HEK293 (cell line): ENCODE data around the gene NPRL2.

Source experiments
- GLIS1 ChIP-seq: fragments of 450-650 bp; formaldehyde crosslinking; IDR thresholded peaks from 2 replicates; pipeline ENCODE4 v1.5.1; 2016; ENCODE audit warnings: missing biosample characterization, missing genetic modification characterization
- IKZF3 ChIP-seq: fragments of 450-650 bp; IDR thresholded peaks from 2 replicates; pipeline ENCODE4 v1.5.0; 2018; ENCODE audit warnings: missing biosample characterization, mild to moderate bottlenecking, missing genetic modification characterization, moderate library complexity
- SP2 ChIP-seq: fragments of 450-650 bp; formaldehyde crosslinking; IDR thresholded peaks from 2 replicates; pipeline ENCODE4 v1.5.1; 2016; ENCODE audit warnings: missing biosample characterization, missing genetic modification characterization
- TCF7L2 ChIP-seq: IDR thresholded peaks from 2 replicates; pipeline ENCODE4 v1.6.1; 2011; ENCODE audit warnings: low read depth, mild to moderate bottlenecking, inconsistent platforms, low read length, moderate library complexity, borderline replicate concordance
- ZBTB48 ChIP-seq: fragments of 450-650 bp; formaldehyde crosslinking; IDR thresholded peaks from 2 replicates; pipeline ENCODE4 v1.5.1; 2016; ENCODE audit warnings: missing biosample characterization, missing genetic modification characterization
- ZNF10 ChIP-seq: fragments of 450-650 bp; formaldehyde crosslinking; IDR thresholded peaks from 2 replicates; pipeline ENCODE4 v1.5.1; 2017; ENCODE audit warnings: missing biosample characterization, missing genetic modification characterization
- ZNF112 ChIP-seq: fragments of 450-650 bp; formaldehyde crosslinking; IDR thresholded peaks from 2 replicates; pipeline ENCODE4 v1.5.0; 2017; ENCODE audit warnings: missing biosample characterization, missing genetic modification characterization
- ZNF121 ChIP-seq: fragments of 450-650 bp; formaldehyde crosslinking; IDR thresholded peaks from 2 replicates; pipeline ENCODE4 v1.5.1; 2016; ENCODE audit warnings: missing biosample characterization, missing genetic modification characterization
- ZNF133 ChIP-seq: fragments of 450-650 bp; formaldehyde crosslinking; IDR thresholded peaks from 2 replicates; pipeline ENCODE4 v1.5.1; 2016; ENCODE audit warnings: missing biosample characterization, missing genetic modification characterization
- ZNF155 ChIP-seq: fragments of 450-650 bp; formaldehyde crosslinking; IDR thresholded peaks from 2 replicates; pipeline ENCODE4 v1.5.1; 2016; ENCODE audit warnings: missing biosample characterization, missing genetic modification characterization
- ZNF175 ChIP-seq: fragments of 450-650 bp; formaldehyde crosslinking; IDR thresholded peaks from 2 replicates; pipeline ENCODE4 v1.5.1; 2016; ENCODE audit warnings: missing biosample characterization, missing genetic modification characterization
- ZNF2 ChIP-seq: fragments of 450-650 bp; formaldehyde crosslinking; IDR thresholded peaks from 2 replicates; pipeline ENCODE4 v1.5.1; 2016; ENCODE audit warnings: missing biosample characterization, missing genetic modification characterization
- ZNF211 ChIP-seq: fragments of 450-650 bp; formaldehyde crosslinking; IDR thresholded peaks from 2 replicates; pipeline ENCODE4 v1.5.1; 2016; ENCODE audit warnings: low read depth, missing biosample characterization, missing genetic modification characterization
- ZNF221 ChIP-seq: fragments of 450-650 bp; formaldehyde crosslinking; IDR thresholded peaks from 2 replicates; pipeline ENCODE4 v1.5.1; 2017; ENCODE audit warnings: missing biosample characterization, missing genetic modification characterization, borderline replicate concordance
- ZNF302 ChIP-seq: fragments of 450-650 bp; formaldehyde crosslinking; IDR thresholded peaks from 2 replicates; pipeline ENCODE4 v1.5.1; 2016; ENCODE audit warnings: missing biosample characterization, missing genetic modification characterization, low read depth
- ZNF366 ChIP-seq: fragments of 450-650 bp; formaldehyde crosslinking; conservative IDR thresholded peaks from 2 replicates; pipeline ENCODE4 v1.5.1; 2016; ENCODE audit warnings: missing biosample characterization, missing genetic modification characterization
- ZNF501 ChIP-seq: fragments of 450-650 bp; formaldehyde crosslinking; IDR thresholded peaks from 2 replicates; pipeline ENCODE4 v1.5.1; 2016; ENCODE audit warnings: missing biosample characterization, missing genetic modification characterization
- ZNF558 ChIP-seq: fragments of 450-650 bp; formaldehyde crosslinking; IDR thresholded peaks from 2 replicates; pipeline ENCODE4 v1.5.1; 2016; ENCODE audit warnings: missing biosample characterization, missing genetic modification characterization
- ZNF629 ChIP-seq: fragments of 450-650 bp; formaldehyde crosslinking; IDR thresholded peaks from 2 replicates; pipeline ENCODE4 v1.5.1; 2017; ENCODE audit warnings: missing biosample characterization, missing genetic modification characterization
- ZNF747 ChIP-seq: fragments of 450-650 bp; formaldehyde crosslinking; IDR thresholded peaks from 2 replicates; pipeline ENCODE4 v1.5.1; 2016; ENCODE audit warnings: missing biosample characterization, missing genetic modification characterization
- ZSCAN30 ChIP-seq: fragments of 450-650 bp; IDR thresholded peaks from 2 replicates; pipeline ENCODE4 v1.5.1; 2018; ENCODE audit warnings: missing biosample characterization, mild to moderate bottlenecking, missing genetic modification characterization, moderate library complexity
- TF ChIP-seq, protein P1 (sequence below): sonication (generic); formaldehyde crosslinking; IDR thresholded peaks from 2 replicates; pipeline ENCODE4 v1.8.1; 2022; ENCODE audit warnings: mild to moderate bottlenecking, moderate library complexity, missing genetic modification reagents
- TF ChIP-seq, protein P2 (sequence below): fragments of 450-650 bp; formaldehyde crosslinking; conservative IDR thresholded peaks from 2 replicates; pipeline ENCODE4 v1.5.1; 2016; ENCODE audit warnings: low read depth, missing biosample characterization, missing genetic modification characterization
- TF ChIP-seq, protein P3 (sequence below): fragments of 450-650 bp; formaldehyde crosslinking; IDR thresholded peaks from 2 replicates; pipeline ENCODE4 v1.5.1; 2016; ENCODE audit warnings: missing biosample characterization, missing genetic modification characterization
- TF ChIP-seq, protein P4 (sequence below): fragments of 450-650 bp; formaldehyde crosslinking; IDR thresholded peaks from 2 replicates; pipeline ENCODE4 v1.5.1; 2016; ENCODE audit warnings: missing biosample characterization, missing genetic modification characterization
- TF ChIP-seq, protein P5 (sequence below): fragments of 450-650 bp; formaldehyde crosslinking; IDR thresholded peaks from 2 replicates; pipeline ENCODE4 v1.5.1; 2016; ENCODE audit warnings: missing biosample characterization, missing genetic modification characterization
- TF ChIP-seq, protein P6 (sequence below): IDR thresholded peaks from 2 replicates; pipeline ENCODE4 v1.6.1; 2011; ENCODE audit warnings: mild to moderate bottlenecking, low read depth, low read length, borderline replicate concordance

Gene NPRL2

DNA sequence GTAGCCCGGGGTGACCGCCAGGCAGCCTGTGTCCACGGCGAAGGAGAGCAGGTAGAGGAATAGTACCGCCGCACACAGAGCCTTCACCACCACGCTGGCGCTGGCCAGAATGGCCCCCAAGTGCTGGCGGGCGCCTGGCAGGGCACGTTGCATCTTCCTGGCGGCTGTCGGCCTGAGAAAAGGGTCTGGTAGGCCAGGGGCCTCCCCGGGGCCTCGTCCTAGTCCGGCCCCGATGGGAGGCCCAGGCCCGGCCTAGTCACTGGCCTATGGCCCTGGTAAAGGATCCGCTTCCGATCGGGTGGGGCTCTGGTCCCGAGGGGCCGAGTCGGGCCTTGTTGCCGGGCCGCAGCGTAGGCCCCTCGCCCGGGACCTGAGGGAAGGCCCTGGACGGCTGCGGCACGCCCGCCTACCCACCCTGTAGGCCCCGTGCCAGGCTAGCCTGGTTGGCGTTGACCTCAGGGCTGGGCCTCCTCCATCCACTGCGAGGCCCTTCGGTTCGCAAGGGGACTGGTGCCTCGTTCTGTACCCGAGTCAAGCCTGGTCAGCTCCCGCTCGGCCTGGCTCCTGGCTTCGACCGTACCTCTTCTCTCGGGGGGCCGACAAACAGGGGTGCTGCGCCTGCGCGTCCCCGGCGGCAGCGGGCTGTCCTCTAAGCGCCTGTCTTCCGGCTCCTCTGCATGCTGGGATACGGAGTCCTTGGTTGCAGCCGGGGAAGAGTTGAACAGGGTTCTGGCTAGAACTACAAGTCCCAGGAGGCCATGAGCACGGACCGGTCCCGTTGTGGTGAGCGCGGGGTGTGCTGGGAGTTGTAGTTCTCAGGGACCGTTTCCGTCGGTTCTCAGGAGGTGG is 8.6 kb upstream of the NPRL2 start, which contains the start of gene TMEM115 (continued):
- TF ChIP-seq ZBTB48 (tag by site-specific recombination) (peak; percentile 39; the same call in 1 of the 2 replicates), ZNF175 (no peak), ZNF501 (peak; percentile 84), ZNF747 (tag by site-specific recombination) (no peak), ZNF221 (tag by site-specific recombination) (no peak), ZNF112 (no peak), ZNF629 (tag by site-specific recombination) (no peak), ZNF121 (tag by site-specific recombination) (no peak), ZNF211 (tag by site-specific recombination) (no peak), ZNF558 (tag by site-specific recombination) (no peak), ZNF2 (tag by site-specific recombination) (peak; percentile 61; the same call in 1 of the 2 replicates), ZSCAN30 (tag by site-specific recombination) (peak; percentile 87), ZNF155 (tag by site-specific recombination) (no peak), SP2 (peak; percentile 66), ZNF10 (no peak), TCF7L2 (no peak), IKZF3 (tag by site-specific recombination) (no peak), ZNF133 (tag by site-specific recombination) (no peak), GLIS1 (tag by site-specific recombination) (peak; percentile 34; the same call in 1 of the 2 replicates), ZNF302 (tag by site-specific recombination) (no peak), ZNF366 (no peak)
- TF ChIP-seq, protein P1, sequence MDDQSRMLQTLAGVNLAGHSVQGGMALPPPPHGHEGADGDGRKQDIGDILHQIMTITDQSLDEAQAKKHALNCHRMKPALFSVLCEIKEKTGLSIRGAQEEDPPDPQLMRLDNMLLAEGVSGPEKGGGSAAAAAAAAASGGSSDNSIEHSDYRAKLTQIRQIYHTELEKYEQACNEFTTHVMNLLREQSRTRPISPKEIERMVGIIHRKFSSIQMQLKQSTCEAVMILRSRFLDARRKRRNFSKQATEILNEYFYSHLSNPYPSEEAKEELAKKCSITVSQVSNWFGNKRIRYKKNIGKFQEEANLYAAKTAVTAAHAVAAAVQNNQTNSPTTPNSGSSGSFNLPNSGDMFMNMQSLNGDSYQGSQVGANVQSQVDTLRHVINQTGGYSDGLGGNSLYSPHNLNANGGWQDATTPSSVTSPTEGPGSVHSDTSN (CRISPR knock-in tag): no peak
- TF ChIP-seq, protein P2, sequence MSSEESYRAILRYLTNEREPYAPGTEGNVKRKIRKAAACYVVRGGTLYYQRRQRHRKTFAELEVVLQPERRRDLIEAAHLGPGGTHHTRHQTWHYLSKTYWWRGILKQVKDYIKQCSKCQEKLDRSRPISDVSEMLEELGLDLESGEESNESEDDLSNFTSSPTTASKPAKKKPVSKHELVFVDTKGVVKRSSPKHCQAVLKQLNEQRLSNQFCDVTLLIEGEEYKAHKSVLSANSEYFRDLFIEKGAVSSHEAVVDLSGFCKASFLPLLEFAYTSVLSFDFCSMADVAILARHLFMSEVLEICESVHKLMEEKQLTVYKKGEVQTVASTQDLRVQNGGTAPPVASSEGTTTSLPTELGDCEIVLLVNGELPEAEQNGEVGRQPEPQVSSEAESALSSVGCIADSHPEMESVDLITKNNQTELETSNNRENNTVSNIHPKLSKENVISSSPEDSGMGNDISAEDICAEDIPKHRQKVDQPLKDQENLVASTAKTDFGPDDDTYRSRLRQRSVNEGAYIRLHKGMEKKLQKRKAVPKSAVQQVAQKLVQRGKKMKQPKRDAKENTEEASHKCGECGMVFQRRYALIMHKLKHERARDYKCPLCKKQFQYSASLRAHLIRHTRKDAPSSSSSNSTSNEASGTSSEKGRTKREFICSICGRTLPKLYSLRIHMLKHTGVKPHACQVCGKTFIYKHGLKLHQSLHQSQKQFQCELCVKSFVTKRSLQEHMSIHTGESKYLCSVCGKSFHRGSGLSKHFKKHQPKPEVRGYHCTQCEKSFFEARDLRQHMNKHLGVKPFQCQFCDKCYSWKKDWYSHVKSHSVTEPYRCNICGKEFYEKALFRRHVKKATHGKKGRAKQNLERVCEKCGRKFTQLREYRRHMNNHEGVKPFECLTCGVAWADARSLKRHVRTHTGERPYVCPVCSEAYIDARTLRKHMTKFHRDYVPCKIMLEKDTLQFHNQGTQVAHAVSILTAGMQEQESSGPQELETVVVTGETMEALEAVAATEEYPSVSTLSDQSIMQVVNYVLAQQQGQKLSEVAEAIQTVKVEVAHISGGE: peak; percentile 89
- TF ChIP-seq, protein P3, sequence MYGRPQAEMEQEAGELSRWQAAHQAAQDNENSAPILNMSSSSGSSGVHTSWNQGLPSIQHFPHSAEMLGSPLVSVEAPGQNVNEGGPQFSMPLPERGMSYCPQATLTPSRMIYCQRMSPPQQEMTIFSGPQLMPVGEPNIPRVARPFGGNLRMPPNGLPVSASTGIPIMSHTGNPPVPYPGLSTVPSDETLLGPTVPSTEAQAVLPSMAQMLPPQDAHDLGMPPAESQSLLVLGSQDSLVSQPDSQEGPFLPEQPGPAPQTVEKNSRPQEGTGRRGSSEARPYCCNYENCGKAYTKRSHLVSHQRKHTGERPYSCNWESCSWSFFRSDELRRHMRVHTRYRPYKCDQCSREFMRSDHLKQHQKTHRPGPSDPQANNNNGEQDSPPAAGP: peak; percentile 45
- TF ChIP-seq, protein P4, sequence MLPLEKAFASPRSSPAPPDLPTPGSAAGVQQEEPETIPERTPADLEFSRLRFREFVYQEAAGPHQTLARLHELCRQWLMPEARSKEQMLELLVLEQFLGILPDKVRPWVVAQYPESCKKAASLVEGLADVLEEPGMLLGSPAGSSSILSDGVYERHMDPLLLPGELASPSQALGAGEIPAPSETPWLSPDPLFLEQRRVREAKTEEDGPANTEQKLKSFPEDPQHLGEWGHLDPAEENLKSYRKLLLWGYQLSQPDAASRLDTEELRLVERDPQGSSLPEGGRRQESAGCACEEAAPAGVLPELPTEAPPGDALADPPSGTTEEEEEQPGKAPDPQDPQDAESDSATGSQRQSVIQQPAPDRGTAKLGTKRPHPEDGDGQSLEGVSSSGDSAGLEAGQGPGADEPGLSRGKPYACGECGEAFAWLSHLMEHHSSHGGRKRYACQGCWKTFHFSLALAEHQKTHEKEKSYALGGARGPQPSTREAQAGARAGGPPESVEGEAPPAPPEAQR (tag by site-specific recombination): no peak
- TF ChIP-seq, protein P5, sequence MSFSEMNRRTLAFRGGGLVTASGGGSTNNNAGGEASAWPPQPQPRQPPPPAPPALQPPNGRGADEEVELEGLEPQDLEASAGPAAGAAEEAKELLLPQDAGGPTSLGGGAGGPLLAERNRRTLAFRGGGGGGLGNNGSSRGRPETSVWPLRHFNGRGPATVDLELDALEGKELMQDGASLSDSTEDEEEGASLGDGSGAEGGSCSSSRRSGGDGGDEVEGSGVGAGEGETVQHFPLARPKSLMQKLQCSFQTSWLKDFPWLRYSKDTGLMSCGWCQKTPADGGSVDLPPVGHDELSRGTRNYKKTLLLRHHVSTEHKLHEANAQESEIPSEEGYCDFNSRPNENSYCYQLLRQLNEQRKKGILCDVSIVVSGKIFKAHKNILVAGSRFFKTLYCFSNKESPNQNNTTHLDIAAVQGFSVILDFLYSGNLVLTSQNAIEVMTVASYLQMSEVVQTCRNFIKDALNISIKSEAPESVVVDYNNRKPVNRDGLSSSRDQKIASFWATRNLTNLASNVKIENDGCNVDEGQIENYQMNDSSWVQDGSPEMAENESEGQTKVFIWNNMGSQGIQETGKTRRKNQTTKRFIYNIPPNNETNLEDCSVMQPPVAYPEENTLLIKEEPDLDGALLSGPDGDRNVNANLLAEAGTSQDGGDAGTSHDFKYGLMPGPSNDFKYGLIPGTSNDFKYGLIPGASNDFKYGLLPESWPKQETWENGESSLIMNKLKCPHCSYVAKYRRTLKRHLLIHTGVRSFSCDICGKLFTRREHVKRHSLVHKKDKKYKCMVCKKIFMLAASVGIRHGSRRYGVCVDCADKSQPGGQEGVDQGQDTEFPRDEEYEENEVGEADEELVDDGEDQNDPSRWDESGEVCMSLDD: peak; percentile 96
- TF ChIP-seq, protein P6, sequence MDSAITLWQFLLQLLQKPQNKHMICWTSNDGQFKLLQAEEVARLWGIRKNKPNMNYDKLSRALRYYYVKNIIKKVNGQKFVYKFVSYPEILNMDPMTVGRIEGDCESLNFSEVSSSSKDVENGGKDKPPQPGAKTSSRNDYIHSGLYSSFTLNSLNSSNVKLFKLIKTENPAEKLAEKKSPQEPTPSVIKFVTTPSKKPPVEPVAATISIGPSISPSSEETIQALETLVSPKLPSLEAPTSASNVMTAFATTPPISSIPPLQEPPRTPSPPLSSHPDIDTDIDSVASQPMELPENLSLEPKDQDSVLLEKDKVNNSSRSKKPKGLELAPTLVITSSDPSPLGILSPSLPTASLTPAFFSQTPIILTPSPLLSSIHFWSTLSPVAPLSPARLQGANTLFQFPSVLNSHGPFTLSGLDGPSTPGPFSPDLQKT: no peak
